MM.1S (cell line): ENCODE results near the gene NCKAP5.

Experiments used
- CTCF ChIP-seq: fragments of 300-600 bp; sonication (generic); IDR thresholded peaks from 2 replicates; pipeline ENCODE4 v1.5.1; 2016; ENCODE audit warnings: antibody characterized with exemption, low read length, mixed read lengths
- EZH2 ChIP-seq: fragments of 300-600 bp; sonication (generic); optimal IDR thresholded peaks from 2 replicates; pipeline ENCODE3; 2017; ENCODE audit warnings: low read depth, mild to moderate bottlenecking, antibody characterized with exemption, low read length, mixed read lengths
- EZH2phosphoT487 ChIP-seq: fragments of 300-600 bp; sonication (generic); IDR thresholded peaks from 2 replicates; pipeline ENCODE4 v1.6.1; 2018; ENCODE audit warnings: antibody characterized with exemption, low read length

- no peak for TF ChIP-seq CTCF
- TF ChIP-seq EZH2phosphoT487: no peak
- no peak for TF ChIP-seq EZH2
These were observed 588.0 kb downstream of the NCKAP5 start for GRCh38 chr2:132980304-132980703.
